Keratinocyte (primary cell): ENCODE data around the gene FRYL.

Experiments used
- EZH2 ChIP-seq: IDR thresholded peaks from one replicate; pipeline ENCODE4 v1.6.1; 2012; ENCODE audit warnings: inconsistent platforms, mild to moderate bottlenecking, low read length, moderate library complexity
- TF ChIP-seq, protein P1 (sequence below), 3 experiments: IDR thresholded peaks in 1 of 3; conservative IDR thresholded peaks in 1 of 3; optimal IDR thresholded peaks in 1 of 3; 2 replicates in 2 of 3; 3 replicates in 1 of 3; pipeline versions ENCODE3 to v1.5.1; 2011; ENCODE audit warnings: low read length in 3 of 3, mild to moderate bottlenecking in 3 of 3, moderate library complexity in 2 of 3, control low read depth in 1 of 3, inconsistent platforms in 1 of 3; ENCODE audit not compliant: insufficient read depth in 2 of 3; ENCODE audit errors: extremely low read depth in 1 of 3

DNA sequence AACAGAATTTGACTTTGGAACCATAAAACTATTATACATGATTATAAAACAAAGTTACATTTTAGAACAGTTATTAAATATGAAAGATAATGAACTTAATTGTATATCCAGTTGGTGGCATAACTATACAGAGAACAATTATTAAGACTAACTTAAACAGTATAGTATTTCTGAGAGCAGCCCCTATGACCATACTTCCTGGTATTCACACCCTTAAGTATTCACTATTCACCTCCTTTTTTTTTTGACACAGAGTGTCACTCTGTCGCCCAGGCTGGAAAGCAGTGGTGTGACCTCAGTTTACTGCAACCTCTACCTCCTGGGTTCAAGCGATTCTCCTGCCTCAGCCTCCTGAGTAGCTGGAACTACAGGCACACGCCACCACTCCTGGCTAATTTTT lies 74.5 kb downstream of the FRYL start:
- TF ChIP-seq, protein P1, sequence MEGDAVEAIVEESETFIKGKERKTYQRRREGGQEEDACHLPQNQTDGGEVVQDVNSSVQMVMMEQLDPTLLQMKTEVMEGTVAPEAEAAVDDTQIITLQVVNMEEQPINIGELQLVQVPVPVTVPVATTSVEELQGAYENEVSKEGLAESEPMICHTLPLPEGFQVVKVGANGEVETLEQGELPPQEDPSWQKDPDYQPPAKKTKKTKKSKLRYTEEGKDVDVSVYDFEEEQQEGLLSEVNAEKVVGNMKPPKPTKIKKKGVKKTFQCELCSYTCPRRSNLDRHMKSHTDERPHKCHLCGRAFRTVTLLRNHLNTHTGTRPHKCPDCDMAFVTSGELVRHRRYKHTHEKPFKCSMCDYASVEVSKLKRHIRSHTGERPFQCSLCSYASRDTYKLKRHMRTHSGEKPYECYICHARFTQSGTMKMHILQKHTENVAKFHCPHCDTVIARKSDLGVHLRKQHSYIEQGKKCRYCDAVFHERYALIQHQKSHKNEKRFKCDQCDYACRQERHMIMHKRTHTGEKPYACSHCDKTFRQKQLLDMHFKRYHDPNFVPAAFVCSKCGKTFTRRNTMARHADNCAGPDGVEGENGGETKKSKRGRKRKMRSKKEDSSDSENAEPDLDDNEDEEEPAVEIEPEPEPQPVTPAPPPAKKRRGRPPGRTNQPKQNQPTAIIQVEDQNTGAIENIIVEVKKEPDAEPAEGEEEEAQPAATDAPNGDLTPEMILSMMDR (optimal IDR thresholded peaks at IDR 0.05 in 1 of 3, IDR thresholded peaks at IDR 0.05 in 1 of 3, conservative IDR thresholded peaks at IDR 0.05 in 1 of 3; ENCODE audit: extremely low read depth in 1 of 3, insufficient read depth in 2 of 3, low read length in 3 of 3), result no peak
- no peak for TF ChIP-seq EZH2
